HT1080 (cell line): Measurements from ENCODE around the gene ARRDC3. TPM values are rescaled to one million over a fixed set of nuclear protein-coding genes. Genes with fewer than 3 reads are reported as not detected.
"Not testable (repeated sequence)": the region's sequence is repeated elsewhere in the genome, so short reads cannot be mapped to it uniquely, and the experiment has no call there.

Source experiments
- DNase-seq: peaks from one replicate; pipeline ENCODE4 v3.0.0-alpha.2; 2015; ENCODE audit warnings: low read depth
- total RNA-seq: library from RNA; depleted of rRNA; stranded (reverse); fragments of >200 nt; shearing (Covaris generic); gene quantifications from 2 replicates; pipeline ENCODE4 v1.2.3, GENCODE V29; 2014

Gene ARRDC3
- total RNA-seq, 1 experiment from 2014 or later: 14.1 TPM

- peak; percentile 73 for DNase-seq
Observed at GRCh38 chr5:91361055-91361701, 21.9 kb downstream of the ARRDC3 start.

GRCh38 chr5:91359962-91360609 is 23.0 kb downstream of the ARRDC3 start:
- no peak for DNase-seq

GRCh38 chr5:91357806-91358205 is 25.3 kb downstream of the ARRDC3 start:
- DNase-seq: no peak

GRCh38 chr5:91357012-91357634 is 26.0 kb downstream of the ARRDC3 start:
- no peak for DNase-seq

- DNase-seq: not testable (repeated sequence)
Observed at GRCh38 chr5:91354867-91355266, 28.2 kb downstream of the ARRDC3 start.

- no peak for DNase-seq
Observed at GRCh38 chr5:91352831-91353695, 30.1 kb downstream of the ARRDC3 start.

- no peak for DNase-seq
Observed at GRCh38 chr5:91345461-91345860, 37.7 kb downstream of the ARRDC3 start.

GRCh38 chr5:91344661-91345200 is 38.4 kb downstream of the ARRDC3 start:
- DNase-seq: not testable (repeated sequence)

- no peak for DNase-seq
Observed at GRCh38 chr5:91343916-91344315, 39.2 kb downstream of the ARRDC3 start.

- not testable (repeated sequence) for DNase-seq
Observed at GRCh38 chr5:91342931-91343330, 40.2 kb downstream of the ARRDC3 start.

GRCh38 chr5:91341154-91341553 is 42.0 kb downstream of the ARRDC3 start:
- DNase-seq: no peak

GRCh38 chr5:91340532-91340931 is 42.6 kb downstream of the ARRDC3 start:
- no peak for DNase-seq

GRCh38 chr5:91339063-91339705 is 43.9 kb downstream of the ARRDC3 start:
- DNase-seq: no peak

GRCh38 chr5:91332267-91333045 is 50.7 kb downstream of the ARRDC3 start:
- DNase-seq: peak; percentile 92

- no peak for DNase-seq
Observed at GRCh38 chr5:91331705-91332104, 51.4 kb downstream of the ARRDC3 start.

GRCh38 chr5:91329283-91329682 is 53.8 kb downstream of the ARRDC3 start:
- no peak for DNase-seq

GRCh38 chr5:91328743-91329142 is 54.4 kb downstream of the ARRDC3 start:
- no peak for DNase-seq

GRCh38 chr5:91322981-91323380 is 60.1 kb downstream of the ARRDC3 start:
- not testable (repeated sequence) for DNase-seq

GRCh38 chr5:91319667-91320066 is 63.5 kb downstream of the ARRDC3 start:
- DNase-seq: no peak

- no peak for DNase-seq
Observed at GRCh38 chr5:91318724-91319123, 64.4 kb downstream of the ARRDC3 start.
